Erythroblast (primary cell): Measurements from ENCODE around the gene CDADC1.

Source experiments
- DNase-seq, 2 experiments: peaks; one replicate each; lab custom pipeline; 2025; lab: John Stamatoyannopoulos, UW
- GATA1 ChIP-seq: IDR thresholded peaks from 2 replicates; pipeline ENCODE4 v1.6.1; 2011; ENCODE audit warnings: low read depth, mild to moderate bottlenecking, control low read depth, low read length, moderate library complexity
- POLR2A ChIP-seq: IDR thresholded peaks from 2 replicates; pipeline ENCODE4 v1.6.1; 2011; ENCODE audit warnings: mild to moderate bottlenecking, low read length

CDADC1 gene

GRCh38 chr13:49305792-49306425 lies 58.2 kb downstream of the CDADC1 start:
- no peak for DNase-seq
- TF ChIP-seq POLR2A = no peak
- TF ChIP-seq GATA1 = no peak

GRCh38 chr13:49307365-49307764 lies 59.6 kb downstream of the CDADC1 start:
- DNase-seq = no peak
- TF ChIP-seq GATA1 (no peak), POLR2A (no peak)

GRCh38 chr13:49308097-49308875 lies 60.6 kb downstream of the CDADC1 start:
- DNase-seq = no peak
- TF ChIP-seq GATA1 = no peak
- TF ChIP-seq POLR2A = no peak

- no peak for DNase-seq
- TF ChIP-seq POLR2A (no peak), GATA1 (no peak)
Measured at GRCh38 chr13:49308921-49309408, 61.2 kb downstream of the CDADC1 start.

- no peak for DNase-seq
- no peak for TF ChIP-seq POLR2A
- TF ChIP-seq GATA1 = no peak
Measured at GRCh38 chr13:49310251-49310650, 62.5 kb downstream of the CDADC1 start.

DNA sequence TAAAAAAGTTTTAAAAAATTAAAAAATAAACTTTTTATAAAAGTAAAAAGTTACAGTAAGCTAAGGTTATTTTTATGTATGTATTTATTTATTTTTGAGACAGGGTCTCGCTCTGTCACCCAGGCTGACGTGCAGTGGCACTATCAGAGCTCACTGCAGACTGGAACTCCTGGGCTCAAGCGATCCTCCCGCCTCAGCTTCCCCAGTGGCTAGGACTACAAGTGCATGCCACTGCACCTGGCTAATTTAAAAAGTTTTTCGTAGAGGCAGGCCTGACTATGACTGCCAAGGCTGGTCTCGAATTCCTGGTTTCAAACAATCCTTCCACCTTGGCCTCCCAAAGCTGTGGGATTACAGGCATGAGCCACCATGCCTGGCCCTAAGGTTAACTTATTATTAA lies 64.1 kb downstream of the CDADC1 start:
- DNase-seq = no peak
- TF ChIP-seq GATA1 = no peak
- no peak for TF ChIP-seq POLR2A

DNA sequence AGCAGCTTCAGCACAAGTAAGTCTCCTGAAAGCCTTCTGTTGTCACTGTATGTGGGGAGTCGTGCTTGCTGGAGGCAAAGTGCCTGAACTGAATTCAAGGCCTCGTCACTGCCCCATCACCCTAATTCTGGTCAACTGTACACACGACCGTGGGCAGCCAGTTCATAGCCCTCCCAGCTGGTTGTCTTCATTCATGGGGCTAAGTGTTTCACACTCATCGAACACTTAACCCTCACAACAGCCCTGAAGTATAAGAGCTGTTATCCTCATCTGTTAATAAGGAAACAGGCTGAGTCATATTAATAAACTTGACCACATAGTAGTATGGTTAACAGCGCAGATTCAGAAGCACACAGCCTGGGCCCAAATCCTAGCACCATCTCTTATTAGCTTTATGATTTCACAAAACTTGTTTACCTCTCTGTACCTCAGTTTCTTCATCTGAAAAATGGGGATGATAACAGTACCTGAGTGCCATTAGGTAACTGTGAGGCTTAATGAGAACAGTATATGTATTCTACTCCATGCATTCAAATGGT lies 66.7 kb downstream of the CDADC1 start:
- no peak for TF ChIP-seq POLR2A
- TF ChIP-seq GATA1 = no peak
- no peak for DNase-seq

- no peak for TF ChIP-seq POLR2A
- no peak for TF ChIP-seq GATA1
- no peak for DNase-seq
Measured at GRCh38 chr13:49315036-49315565, 67.4 kb downstream of the CDADC1 start.

DNA sequence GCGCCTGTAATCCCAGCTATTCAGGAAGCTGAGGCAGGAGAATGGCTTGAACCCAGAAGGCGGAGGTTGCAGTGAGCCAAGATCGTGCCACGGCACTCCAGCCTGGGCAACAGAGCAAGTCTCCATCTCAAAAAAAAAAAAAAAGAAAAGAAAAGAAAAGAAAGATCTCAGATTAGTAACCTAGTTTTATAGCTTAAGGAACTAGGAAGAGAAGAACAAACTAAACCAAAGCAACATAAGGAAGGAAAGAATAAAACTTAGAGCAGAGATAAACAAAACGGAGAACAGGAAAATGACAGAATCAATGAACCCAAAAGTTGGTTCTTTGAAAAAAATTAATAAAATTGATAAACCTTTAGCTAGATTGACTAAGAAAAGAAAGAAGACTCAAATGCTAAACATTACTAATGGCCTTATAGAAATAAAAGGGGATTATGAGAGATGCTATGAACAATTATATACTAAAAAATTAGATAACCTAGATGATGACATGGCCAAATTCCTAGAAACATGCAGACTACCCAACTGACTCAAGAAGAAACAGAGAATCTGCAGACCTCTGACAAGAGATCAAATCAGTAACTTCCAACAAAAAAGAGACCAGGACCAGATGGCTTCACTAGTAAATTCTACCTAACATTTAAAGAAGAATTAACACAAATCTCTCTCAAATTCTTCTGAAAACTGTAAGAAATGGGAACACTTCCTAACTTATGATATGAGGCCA lies 68.2 kb downstream of the CDADC1 start:
- DNase-seq = peak; percentile 73 to 80
- TF ChIP-seq GATA1 = no peak
- TF ChIP-seq POLR2A = no peak

GRCh38 chr13:49319551-49319950 lies 71.8 kb downstream of the CDADC1 start:
- TF ChIP-seq POLR2A (no peak), GATA1 (no peak)
- no peak for DNase-seq

GRCh38 chr13:49319951-49320350 lies 72.2 kb downstream of the CDADC1 start:
- TF ChIP-seq POLR2A = no peak
- no peak for TF ChIP-seq GATA1
- no peak for DNase-seq

GRCh38 chr13:49320975-49321374 lies 73.2 kb downstream of the CDADC1 start:
- no peak for DNase-seq
- TF ChIP-seq GATA1 (no peak), POLR2A (no peak)

DNA sequence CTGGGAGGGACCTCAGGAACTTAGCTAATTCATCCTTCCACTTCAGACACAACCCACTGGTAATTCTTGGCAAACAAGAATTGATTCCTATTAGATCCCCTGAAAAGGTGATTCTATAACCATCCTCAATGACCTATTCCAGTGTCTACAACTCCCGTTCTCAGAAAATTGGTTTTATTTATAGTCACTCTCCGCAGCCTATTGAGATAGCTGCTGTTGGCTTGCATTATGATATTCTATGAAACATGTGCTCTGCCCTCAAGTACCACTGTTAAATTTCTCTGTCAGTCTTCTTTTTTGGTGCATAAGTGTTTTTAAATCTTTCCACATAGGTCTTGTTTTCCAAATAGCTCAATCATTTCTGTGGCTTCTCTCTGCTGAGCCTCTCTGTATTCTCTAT lies 75.0 kb downstream of the CDADC1 start:
- TF ChIP-seq POLR2A (no peak), GATA1 (no peak)

More for the DNA sequence above, 75.0 kb downstream of the CDADC1 start:
- DNase-seq = no peak
